BE2C (cell line): ENCODE data around the gene BGLAP. TPM values are rescaled to one million over a fixed set of nuclear protein-coding genes. Genes with fewer than 3 reads are reported as not detected.
A peak's percentile ranks its signal among the peaks of the same experiment; 100 is the strongest.

Source experiments
- DNase-seq: peaks from one replicate; pipeline ENCODE4 v3.0.0-alpha.2; 2020
- H3K27me3 ChIP-seq: fragments of 250-450 bp; sonication (Bioruptor Pico); 2 replicates; pipeline ENCODE4 v1.5.1; 2020; ENCODE audit warnings: mild to moderate bottlenecking
- H3K36me3 ChIP-seq: fragments of 250-450 bp; sonication (Bioruptor Pico); 2 replicates; pipeline ENCODE4 v1.5.1; 2020; ENCODE audit warnings: mild to moderate bottlenecking
- H3K4me1 ChIP-seq: fragments of 250-450 bp; sonication (Bioruptor Pico); 2 replicates; pipeline ENCODE4 v1.5.1; 2020
- H3K4me3 ChIP-seq: 2 replicates; pipeline ENCODE4 v1.5.1; 2011; ENCODE audit warnings: low read depth, low read length
- H3K9me3 ChIP-seq: fragments of 250-450 bp; sonication (Bioruptor Pico); 2 replicates; pipeline ENCODE4 v1.5.1; 2020
- CTCF ChIP-seq: IDR thresholded peaks from 2 replicates; pipeline ENCODE4 v1.5.1; 2012; ENCODE audit warnings: mild to moderate bottlenecking, low read depth, low read length
- polyA plus RNA-seq: library from polyadenylated mRNA; unstranded; fragments of >200 nt; gene quantifications from one replicate; pipeline ENCODE4 v1.2.1, GENCODE V29; 2012; ENCODE audit warnings: low read depth, missing spikeins; ENCODE audit not compliant: insufficient read length, insufficient read depth

BGLAP gene
- polyA plus RNA-seq = 4.1 TPM

GRCh38 chr1:156241926-156242325 lies at the start of gene BGLAP:
Gene BGLAP, plus strand, starts transcription at chr1:156242184. Its CDS starts 48 bp downstream, at chr1:156242232.
- no peak for DNase-seq
- Histone ChIP-seq H3K36me3 (peaks cover 13% of the 10 kb centered on the region), H3K9me3 (no peaks in the 10 kb centered on the region), H3K4me3 (no peak within 1 kb of the TSS), H3K4me1 (peaks cover 11% of the 10 kb centered on the region), H3K27me3 (no peaks in the 10 kb centered on the region)
- TF ChIP-seq CTCF = no peak

- no peaks in the 10 kb centered on the region for H3K27me3 ChIP-seq
- H3K36me3 ChIP-seq = peaks cover 7% of the 10 kb centered on the region
- no peaks in the 10 kb centered on the region for H3K9me3 ChIP-seq
- no peak for TF ChIP-seq CTCF
- DNase-seq = no peak
- H3K4me3 ChIP-seq = peak overlapping the region; percentile 92
- H3K4me1 ChIP-seq = no peaks in the 10 kb centered on the region
These were observed 48.8 kb upstream of the BGLAP start for GRCh38 chr1:156193208-156193487.

- peak; percentile 97 for DNase-seq
- Histone ChIP-seq H3K4me3 (peak within 1 kb of the TSS; percentile 92), H3K4me1 (no peaks in the 10 kb centered on the region), H3K9me3 (no peaks in the 10 kb centered on the region), H3K27me3 (no peaks in the 10 kb centered on the region), H3K36me3 (peaks cover 7% of the 10 kb centered on the region)
- peak; percentile 52 for TF ChIP-seq CTCF
These were observed 48.3 kb upstream of the BGLAP start, which contains the start of gene SLC25A44 for GRCh38 chr1:156193488-156194299. Gene SLC25A44, plus strand, starts transcription at chr1:156194104. Its CDS starts 5,744 bp downstream, at chr1:156199848.

- Histone ChIP-seq H3K9me3 (no peaks in the 10 kb centered on the region), H3K27me3 (no peaks in the 10 kb centered on the region), H3K4me3 (peak overlapping the region; percentile 92), H3K4me1 (no peaks in the 10 kb centered on the region), H3K36me3 (peaks cover 7% of the 10 kb centered on the region)
- no peak for TF ChIP-seq CTCF
- DNase-seq = no peak
These were observed 47.7 kb upstream of the BGLAP start for GRCh38 chr1:156194300-156194652.

GRCh38 chr1:156195853-156196252 lies 46.1 kb upstream of the BGLAP start:
- Histone ChIP-seq H3K27me3 (no peaks in the 10 kb centered on the region), H3K9me3 (no peaks in the 10 kb centered on the region), H3K4me1 (no peaks in the 10 kb centered on the region), H3K4me3 (no peak overlapping the region), H3K36me3 (peaks cover 17% of the 10 kb centered on the region)
- no peak for TF ChIP-seq CTCF
- DNase-seq = no peak

- Histone ChIP-seq H3K27me3 (no peaks in the 10 kb centered on the region), H3K36me3 (peaks cover 17% of the 10 kb centered on the region), H3K9me3 (no peaks in the 10 kb centered on the region), H3K4me3 (no peak overlapping the region), H3K4me1 (no peaks in the 10 kb centered on the region)
- TF ChIP-seq CTCF = no peak
- no peak for DNase-seq
These were observed 45.5 kb upstream of the BGLAP start for GRCh38 chr1:156196445-156196844.
